T1000 (cell line): Measurements from ENCODE around the gene SRPK3.

ENCODE experiments used
- DNase-seq: peaks from one replicate; lab custom pipeline; 2025; ENCODE audit warnings: mixed read lengths; lab: John Stamatoyannopoulos, UW

The SRPK3 gene

GRCh38 chrX:153784325-153784967, 3.6 kb downstream of the SRPK3 start:
- DNase-seq: no peak

GRCh38 chrX:153786669-153787068, 5.8 kb downstream of the SRPK3 start:
- no peak for DNase-seq

- DNase-seq: no peak
Observed at GRCh38 chrX:153789654-153790053, 8.8 kb downstream of the SRPK3 start.

- DNase-seq: no peak
Observed at GRCh38 chrX:153791104-153791852, 10.4 kb downstream of the SRPK3 start.

GRCh38 chrX:153792368-153792767, 11.5 kb downstream of the SRPK3 start:
- no peak for DNase-seq

- DNase-seq: no peak
Observed at GRCh38 chrX:153793291-153793690, 12.4 kb downstream of the SRPK3 start.

- DNase-seq: peak; percentile 85
Observed at GRCh38 chrX:153794018-153794896, 13.4 kb downstream of the SRPK3 start, which contains the start of the genes IDH3G and SSR4. TSS of gene IDH3G (minus strand) at chrX:153794375. CDS start at chrX:153794326, 49 bp downstream. TSS of gene SSR4 (plus strand) at chrX:153794668. CDS start at chrX:153794688, 20 bp downstream.

- no peak for DNase-seq
Observed at GRCh38 chrX:153794897-153795816, 14.3 kb downstream of the SRPK3 start.

GRCh38 chrX:153797415-153798015, 16.7 kb downstream of the SRPK3 start:
- no peak for DNase-seq

GRCh38 chrX:153799326-153799725, 18.5 kb downstream of the SRPK3 start:
- no peak for DNase-seq

- no peak for DNase-seq
Observed at GRCh38 chrX:153800177-153800722, 19.4 kb downstream of the SRPK3 start.

GRCh38 chrX:153800746-153801145, 19.9 kb downstream of the SRPK3 start:
- no peak for DNase-seq

- no peak for DNase-seq
Observed at GRCh38 chrX:153801669-153802068, 20.8 kb downstream of the SRPK3 start.

GRCh38 chrX:153802513-153803045, 21.7 kb downstream of the SRPK3 start:
- no peak for DNase-seq

GRCh38 chrX:153803211-153804099, 22.6 kb downstream of the SRPK3 start:
- DNase-seq: no peak

- no peak for DNase-seq
Observed at GRCh38 chrX:153804100-153804595, 23.3 kb downstream of the SRPK3 start.

GRCh38 chrX:153804621-153805020, 23.8 kb downstream of the SRPK3 start:
- DNase-seq: no peak

GRCh38 chrX:153805436-153805835, 24.6 kb downstream of the SRPK3 start:
- DNase-seq: no peak

- no peak for DNase-seq
Observed at GRCh38 chrX:153806999-153807575, 26.2 kb downstream of the SRPK3 start.
